PC-9 (cell line): ENCODE measurements around the gene ARFGEF3. TPM values are rescaled to one million over a fixed set of nuclear protein-coding genes. Genes with fewer than 3 reads are reported as not detected.

Experiments
- BruUV-seq: library from RNA; stranded (reverse); fragments of 400-500 nt; replicated peaks from 2 replicates; lab custom pipeline; 2021; lab: Mats Ljungman, UMichigan
- CTCF ChIA-PET: fragments of 300-600 bp; sonication (Branson Sonifier 250); formaldehyde crosslinking; loops from one replicate; lab custom pipeline; 2022; ENCODE audit warnings: antibody characterized with exemption; lab: Charles Lee
- POLR2A ChIA-PET: fragments of 300-600 bp; sonication (Branson Sonifier 250); formaldehyde crosslinking; loops from one replicate; lab custom pipeline; 2022; ENCODE audit warnings: antibody characterized with exemption; ENCODE audit not compliant: unreplicated experiment; lab: Charles Lee
- DNase-seq, 2 experiments: peaks; one replicate each; pipeline versions ENCODE4 v3.0.0 to v3.0.0-alpha.2; 2015 to 2022; ENCODE audit warnings: mixed read lengths in 1 of 2
- H2AFZ ChIP-seq: fragments of 200-600 bp; sonication (generic); 2 replicates; pipeline ENCODE4 v1.8.1; 2017; ENCODE audit warnings: antibody characterized with exemption
- H3F3A ChIP-seq: fragments of 200-600 bp; sonication (generic); 2 replicates; pipeline ENCODE4 v1.8.1; 2017; ENCODE audit warnings: antibody characterized with exemption, mild to moderate bottlenecking, low read depth; ENCODE audit not compliant: insufficient read depth
- H3K27ac ChIP-seq: fragments of 200-600 bp; sonication (generic); 2 replicates; pipeline ENCODE4 v1.6.1; 2016; ENCODE audit warnings: mixed run types
- H3K27me3 ChIP-seq: fragments of 200-600 bp; sonication (generic); 2 replicates; pipeline ENCODE4 v1.6.1; 2016; ENCODE audit warnings: low read depth, mixed run types; ENCODE audit not compliant: insufficient read depth
- H3K36me3 ChIP-seq: fragments of 200-600 bp; sonication (generic); 2 replicates; pipeline ENCODE4 v1.6.1; 2016; ENCODE audit warnings: low read depth, mixed run types
- H3K4me1 ChIP-seq: fragments of 200-600 bp; sonication (generic); replicated peaks from 2 replicates; pipeline ENCODE4 v1.6.1; 2016; ENCODE audit warnings: mixed run types; ENCODE audit not compliant: insufficient read depth
- H3K4me2 ChIP-seq: fragments of 200-600 bp; sonication (generic); 2 replicates; pipeline ENCODE4 v1.6.1; 2017; ENCODE audit warnings: mixed run types
- H3K4me3 ChIP-seq: fragments of 200-600 bp; sonication (generic); 2 replicates; pipeline ENCODE4 v1.6.1; 2016; ENCODE audit warnings: mixed run types
- H3K79me2 ChIP-seq: fragments of 200-600 bp; sonication (generic); 2 replicates; pipeline ENCODE4 v1.6.1; 2017; ENCODE audit warnings: low read depth, mixed run types
- H3K9me2 ChIP-seq: fragments of 200-600 bp; sonication (generic); 2 replicates; pipeline ENCODE4 v1.8.1; 2017; ENCODE audit warnings: mild to moderate bottlenecking; ENCODE audit not compliant: insufficient read depth
- H3K9me3 ChIP-seq: fragments of 200-600 bp; sonication (generic); 2 replicates; pipeline ENCODE4 v1.8.1; 2016; ENCODE audit warnings: low read depth; ENCODE audit not compliant: insufficient read depth
- H4K20me1 ChIP-seq: fragments of 200-600 bp; sonication (generic); 2 replicates; pipeline ENCODE4 v1.8.1; 2017; ENCODE audit not compliant: insufficient read depth
- CTCF ChIP-seq: fragments of 200-600 bp; sonication (generic); conservative IDR thresholded peaks from 2 replicates; pipeline ENCODE4 v1.6.1; 2017; ENCODE audit warnings: mixed run types, antibody characterized with exemption, mild to moderate bottlenecking, moderate library complexity
- EZH2 ChIP-seq: fragments of 200-600 bp; sonication (generic); IDR thresholded peaks from 2 replicates; pipeline ENCODE4 v1.8.0; 2017; ENCODE audit warnings: antibody characterized with exemption, low read depth
- intact Hi-C: fragments of 100-400 bp; cut with micrococcal nuclease; formaldehyde crosslinking; loops from one replicate; pipeline ENCODE4 v1.10.0; 2022; ENCODE audit not compliant: unreplicated experiment
- total RNA-seq: library from RNA; stranded (reverse); gene quantifications from 2 replicates; pipeline ENCODE4 v1.2.3, GENCODE V29; 2021

Gene ARFGEF3
- total RNA-seq, 1 experiment from 2014 or later = 9.9 TPM

GRCh38 chr6:138239774-138240173 lies 78.0 kb downstream of the ARFGEF3 start:
- ChIA-PET CTCF (interaction anchor here (0.6 to 0.7 kb wide), 2 partner anchors 141 to 644 kb away, joined by 4 to 5 read pairs; no protein-coding TSS in a partner anchor), POLR2A (no interaction called here)
- no peak for DNase-seq
- Histone ChIP-seq H4K20me1 (no peaks in the 10 kb centered on the region), H3K27ac (no peak overlapping the region), H3K9me3 (no peaks in the 10 kb centered on the region), H3K36me3 (peaks cover 14% of the 10 kb centered on the region), H3K9me2 (no peaks in the 10 kb centered on the region), H3K4me1 (peaks cover 30% of the 10 kb centered on the region), H3K4me2 (no peak overlapping the region), H3K4me3 (no peak overlapping the region), H3F3A (0 out of 2 replicates have a peak, but pooled peaks cover 8% of the 10 kb centered on the region), H3K27me3 (no peaks in the 10 kb centered on the region), H2AFZ (no peak overlapping the region), H3K79me2 (peaks cover 8% of the 10 kb centered on the region; the same call in 1 of the 2 replicates)
- intact Hi-C loops = no loop called here
- TF ChIP-seq CTCF (no peak), EZH2 (no peak)
- no TSS peak for BruUV-seq

- no peaks in the 10 kb centered on the region for H4K20me1 ChIP-seq
- POLR2A ChIA-PET = no interaction called here
These were observed 78.9 kb downstream of the ARFGEF3 start for GRCh38 chr6:138240476-138241245.

GRCh38 chr6:138241381-138241780 lies 79.6 kb downstream of the ARFGEF3 start:
- CTCF ChIA-PET = interaction anchor here (0.5 kb wide), 1 partner anchor 497 kb away, joined by 5 read pairs; no protein-coding TSS in a partner anchor
- no peak overlapping the region for H3K4me3 ChIP-seq
- no peak for DNase-seq
- no peaks in the 10 kb centered on the region for H3K9me2 ChIP-seq
- H3K27ac ChIP-seq = no peak overlapping the region
- H3K9me3 ChIP-seq = no peaks in the 10 kb centered on the region
- no TSS peak for BruUV-seq
- no peaks in the 10 kb centered on the region for H4K20me1 ChIP-seq
- H3K27me3 ChIP-seq = no peaks in the 10 kb centered on the region
- peaks cover 3% of the 10 kb centered on the region; the same call in 1 of the 2 replicates for H3K79me2 ChIP-seq
- H2AFZ ChIP-seq = no peak overlapping the region
- 0 out of 2 replicates have a peak, but pooled peaks cover 8% of the 10 kb centered on the region for H3F3A ChIP-seq
- POLR2A ChIA-PET = interaction anchor here (0.6 kb wide), 1 partner anchor 9 kb away, joined by 3 read pairs; no protein-coding TSS in a partner anchor
- peaks cover 21% of the 10 kb centered on the region for H3K36me3 ChIP-seq
- intact Hi-C loops = no loop called here
- no peak overlapping the region for H3K4me2 ChIP-seq
- peaks cover 14% of the 10 kb centered on the region for H3K4me1 ChIP-seq
- no peak for TF ChIP-seq EZH2
- no peak for TF ChIP-seq CTCF

More at GRCh38 chr6:138240476-138241245, 78.9 kb downstream of the ARFGEF3 start:
- peaks cover 15% of the 10 kb centered on the region for H3K36me3 ChIP-seq
- no peak for DNase-seq
- TF ChIP-seq CTCF (no peak), EZH2 (no peak)
- peaks cover 8% of the 10 kb centered on the region; the same call in 1 of the 2 replicates for H3K79me2 ChIP-seq
- no TSS peak for BruUV-seq
- no peaks in the 10 kb centered on the region for H3K9me2 ChIP-seq
- no peaks in the 10 kb centered on the region for H3K9me3 ChIP-seq
- H2AFZ ChIP-seq = no peak overlapping the region
- H3K27ac ChIP-seq = no peak overlapping the region
- 0 out of 2 replicates have a peak, but pooled peaks cover 8% of the 10 kb centered on the region for H3F3A ChIP-seq
- CTCF ChIA-PET = interaction anchor here (0.6 kb wide), 1 partner anchor 141 kb away, joined by 4 read pairs; no protein-coding TSS in a partner anchor
- intact Hi-C loops = no loop called here
- H3K27me3 ChIP-seq = no peaks in the 10 kb centered on the region
- H3K4me2 ChIP-seq = no peak overlapping the region
- H3K4me3 ChIP-seq = no peak overlapping the region
- H3K4me1 ChIP-seq = peaks cover 22% of the 10 kb centered on the region
